GM06990 (cell line): Measurements from ENCODE around the gene GPC4.

Experiments
- DNase-seq: peaks from one replicate; pipeline ENCODE4 v3.0.0-alpha.2; 2011; ENCODE audit not compliant: insufficient read length; ENCODE audit errors: extremely low read depth
- H3K27me3 ChIP-seq: replicated peaks from 2 replicates; pipeline ENCODE4 v1.6.0; 2011; ENCODE audit warnings: low read length; ENCODE audit not compliant: control insufficient read depth, insufficient read depth
- H3K36me3 ChIP-seq: 2 replicates; pipeline ENCODE4 v1.5.1; 2011; ENCODE audit warnings: low read length; ENCODE audit not compliant: control insufficient read depth, insufficient read depth
- H3K4me3 ChIP-seq: replicated peaks from 2 replicates; pipeline ENCODE4 v1.5.1; 2011; ENCODE audit warnings: low read depth, mild to moderate bottlenecking, control low read depth, low read length
- CTCF ChIP-seq: IDR thresholded peaks from 2 replicates; pipeline ENCODE4 v1.5.1; 2011; ENCODE audit warnings: low read length, control low read depth, mild to moderate bottlenecking, inconsistent platforms; ENCODE audit not compliant: insufficient read depth, poor library complexity, severe bottlenecking

GPC4 gene

GRCh38 chrX:133399411-133399810 is 15.9 kb downstream of the GPC4 start:
- DNase-seq = no peak
- no peaks in the 10 kb centered on the region for H3K36me3 ChIP-seq
- no peaks in the 10 kb centered on the region for H3K27me3 ChIP-seq
- no peak overlapping the region for H3K4me3 ChIP-seq
- no peak for TF ChIP-seq CTCF

GRCh38 chrX:133394765-133395164 is 20.5 kb downstream of the GPC4 start:
- peaks cover 2% of the 10 kb centered on the region; the same call in 1 of the 2 replicates for H3K27me3 ChIP-seq
- no peaks in the 10 kb centered on the region for H3K36me3 ChIP-seq
- H3K4me3 ChIP-seq = no peak overlapping the region
- no peak for TF ChIP-seq CTCF
- no peak for DNase-seq

- Histone ChIP-seq H3K4me3 (no peak overlapping the region), H3K36me3 (no peaks in the 10 kb centered on the region), H3K27me3 (peaks cover 2% of the 10 kb centered on the region; the same call in 1 of the 2 replicates)
- no peak for DNase-seq
- no peak for TF ChIP-seq CTCF
Measured at GRCh38 chrX:133392671-133393070, 22.6 kb downstream of the GPC4 start.

- no peak for TF ChIP-seq CTCF
- Histone ChIP-seq H3K27me3 (peaks cover 2% of the 10 kb centered on the region; the same call in 1 of the 2 replicates), H3K4me3 (no peak overlapping the region), H3K36me3 (no peaks in the 10 kb centered on the region)
- DNase-seq = no peak
Measured at GRCh38 chrX:133391111-133391510, 24.2 kb downstream of the GPC4 start.

- H3K27me3 ChIP-seq = peaks cover 2% of the 10 kb centered on the region; the same call in 1 of the 2 replicates
- DNase-seq = no peak
- no peak overlapping the region for H3K4me3 ChIP-seq
- no peak for TF ChIP-seq CTCF
- H3K36me3 ChIP-seq = no peaks in the 10 kb centered on the region
Measured at GRCh38 chrX:133390676-133391075, 24.6 kb downstream of the GPC4 start.

GRCh38 chrX:133389975-133390374 is 25.3 kb downstream of the GPC4 start:
- no peaks in the 10 kb centered on the region for H3K36me3 ChIP-seq
- no peak for TF ChIP-seq CTCF

More at GRCh38 chrX:133389975-133390374, 25.3 kb downstream of the GPC4 start:
- Histone ChIP-seq H3K4me3 (no peak overlapping the region), H3K27me3 (peaks cover 2% of the 10 kb centered on the region; the same call in 1 of the 2 replicates)
- no peak for DNase-seq
